GM21528 (cell line): ENCODE results near the gene HIP1R.
"Not testable (repeated sequence)": the region's sequence is repeated elsewhere in the genome, so short reads cannot be mapped to it uniquely, and the experiment has no call there.

Source experiments
- ATAC-seq: cut with Tn5 transposase; IDR thresholded peaks from one replicate; pipeline ENCODE4 v1.9.1; 2021; ENCODE audit warnings: mild to moderate bottlenecking, moderate library complexity; ENCODE audit not compliant: unreplicated experiment, low FRiP score

The HIP1R gene

GRCh38 chr12:122871851-122872780 is 36.9 kb downstream of the HIP1R start:
- no peak for ATAC-seq

GRCh38 chr12:122872815-122873361 is 37.6 kb downstream of the HIP1R start:
- ATAC-seq: no peak

GRCh38 chr12:122873540-122873939 is 38.3 kb downstream of the HIP1R start:
- ATAC-seq: no peak

- no peak for ATAC-seq
Measured at GRCh38 chr12:122874081-122874480, 38.8 kb downstream of the HIP1R start.

GRCh38 chr12:122875590-122876220 is 40.4 kb downstream of the HIP1R start:
- peak; percentile 73 for ATAC-seq

GRCh38 chr12:122876281-122876680 is 41.0 kb downstream of the HIP1R start:
- ATAC-seq: not testable (repeated sequence)

- ATAC-seq: no peak
Measured at GRCh38 chr12:122876731-122877130, 41.5 kb downstream of the HIP1R start.

GRCh38 chr12:122878780-122879612 is 43.7 kb downstream of the HIP1R start:
- ATAC-seq: no peak

GRCh38 chr12:122880155-122880667 is 45.0 kb downstream of the HIP1R start:
- no peak for ATAC-seq

GRCh38 chr12:122880668-122881067 is 45.4 kb downstream of the HIP1R start:
- no peak for ATAC-seq

GRCh38 chr12:122882908-122883558 is 47.8 kb downstream of the HIP1R start:
- ATAC-seq: no peak

- ATAC-seq: no peak
Measured at GRCh38 chr12:122884091-122884826, 49.0 kb downstream of the HIP1R start.

GRCh38 chr12:122884860-122885259 is 49.6 kb downstream of the HIP1R start:
- ATAC-seq: no peak

GRCh38 chr12:122886161-122886560 is 50.9 kb downstream of the HIP1R start:
- ATAC-seq: no peak

- peak; percentile 89 for ATAC-seq
Measured at GRCh38 chr12:122886851-122887818, 51.9 kb downstream of the HIP1R start.

- ATAC-seq: peak; percentile 30
Measured at GRCh38 chr12:122887819-122888212, 52.6 kb downstream of the HIP1R start.

- ATAC-seq: peak; percentile 40
Measured at GRCh38 chr12:122888232-122888752, 53.0 kb downstream of the HIP1R start.
